Dendritic cell treated with granulocyte-macrophage colony-stimulating factor and Interleukin-4, amounts not matched to agents 40 ng/mL and 50 ng/mL, for 4 days (primary cell): ENCODE measurements around the gene TBCB.

Source experiments
- H3K27ac Mint-ChIP-seq: one replicate; pipeline ENCODE4 v1.8.0; 2022; ENCODE audit warnings: mild to moderate bottlenecking, mixed read lengths
- H3K27me3 Mint-ChIP-seq: one replicate; pipeline ENCODE4 v1.8.0; 2022; ENCODE audit warnings: mild to moderate bottlenecking, mixed read lengths
- H3K36me3 Mint-ChIP-seq: one replicate; pipeline ENCODE4 v1.8.0; 2022; ENCODE audit warnings: low read depth, mixed read lengths
- H3K4me1 Mint-ChIP-seq: one replicate; pipeline ENCODE4 v1.8.0; 2022; ENCODE audit warnings: low read depth, mixed read lengths
- H3K4me3 Mint-ChIP-seq: one replicate; pipeline ENCODE4 v1.8.0; 2022; ENCODE audit warnings: mild to moderate bottlenecking, moderate library complexity, mixed read lengths
- H3K9me3 Mint-ChIP-seq: one replicate; pipeline ENCODE4 v1.8.0; 2022; ENCODE audit warnings: mixed read lengths
- intact Hi-C: fragments of 100-400 bp; cut with micrococcal nuclease; formaldehyde crosslinking; loops from one replicate; pipeline ENCODE4 v1.15.0; 2022

The TBCB gene

DNA sequence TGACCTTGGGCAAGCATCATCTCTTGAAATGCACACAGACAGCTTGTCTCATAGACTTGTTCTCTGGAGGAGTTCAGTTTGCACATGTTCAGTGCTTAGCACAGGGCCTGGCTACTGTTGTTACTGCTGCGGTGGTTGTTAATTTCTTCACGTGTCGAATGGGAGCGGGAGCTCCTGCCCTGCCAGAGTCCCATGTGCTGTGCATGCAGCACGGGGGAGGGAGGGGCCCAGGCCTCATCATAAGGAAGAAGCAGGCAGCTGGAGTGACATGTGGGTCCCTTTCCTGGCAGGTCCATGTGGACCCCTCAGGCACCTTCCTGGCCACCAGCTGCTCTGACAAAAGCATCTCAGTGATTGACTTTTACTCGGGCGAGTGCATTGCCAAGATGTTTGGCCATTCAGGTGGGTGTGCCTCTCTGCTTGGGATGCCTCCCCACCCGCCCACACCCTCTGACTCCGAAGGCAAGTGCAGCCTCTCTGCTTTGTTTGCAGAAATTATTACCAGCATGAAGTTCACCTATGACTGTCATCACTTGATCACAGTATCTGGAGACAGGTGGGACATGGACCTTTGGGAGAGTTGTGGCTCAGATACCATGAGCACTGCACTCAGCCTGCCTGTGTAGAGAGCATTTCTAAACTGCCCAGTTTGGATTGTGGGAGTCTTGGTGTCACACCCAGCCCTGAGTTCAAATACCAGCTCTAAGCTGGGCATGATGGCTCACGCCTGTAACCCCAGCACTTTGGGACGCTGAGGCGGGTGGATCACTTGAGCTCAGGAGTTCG, 24.2 kb upstream of the TBCB start:
- Mint-ChIP-seq H3K4me3 (no peak overlapping the region), H3K9me3 (no peaks in the 10 kb centered on the region), H3K27me3 (no peaks in the 10 kb centered on the region), H3K27ac (no peak overlapping the region), H3K36me3 (peaks cover 31% of the 10 kb centered on the region), H3K4me1 (no peaks in the 10 kb centered on the region)
- intact Hi-C loops: no loop called here

DNA sequence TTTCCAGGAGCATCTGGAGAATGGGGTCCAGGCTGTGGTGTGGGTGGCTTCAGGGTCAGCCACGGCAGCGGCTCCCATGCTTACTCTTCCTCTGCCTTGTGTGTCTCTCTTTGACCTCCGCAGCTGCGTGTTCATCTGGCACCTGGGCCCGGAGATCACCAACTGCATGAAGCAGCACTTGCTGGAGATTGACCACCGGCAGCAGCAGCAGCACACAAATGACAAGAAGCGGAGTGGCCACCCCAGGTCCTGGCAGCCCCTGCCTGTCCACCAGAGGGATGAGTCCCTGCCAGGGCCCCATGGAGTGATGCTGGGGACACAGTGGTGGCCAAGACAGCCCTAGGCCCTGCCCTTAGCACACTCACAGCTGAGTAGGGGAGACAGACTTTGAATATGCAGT, 22.7 kb upstream of the TBCB start:
- Mint-ChIP-seq H3K9me3 (no peaks in the 10 kb centered on the region), H3K4me3 (no peak overlapping the region), H3K27ac (peak overlapping the region; percentile 8), H3K36me3 (peaks cover 41% of the 10 kb centered on the region), H3K27me3 (no peaks in the 10 kb centered on the region), H3K4me1 (no peaks in the 10 kb centered on the region)
- intact Hi-C loops: no loop called here

DNA sequence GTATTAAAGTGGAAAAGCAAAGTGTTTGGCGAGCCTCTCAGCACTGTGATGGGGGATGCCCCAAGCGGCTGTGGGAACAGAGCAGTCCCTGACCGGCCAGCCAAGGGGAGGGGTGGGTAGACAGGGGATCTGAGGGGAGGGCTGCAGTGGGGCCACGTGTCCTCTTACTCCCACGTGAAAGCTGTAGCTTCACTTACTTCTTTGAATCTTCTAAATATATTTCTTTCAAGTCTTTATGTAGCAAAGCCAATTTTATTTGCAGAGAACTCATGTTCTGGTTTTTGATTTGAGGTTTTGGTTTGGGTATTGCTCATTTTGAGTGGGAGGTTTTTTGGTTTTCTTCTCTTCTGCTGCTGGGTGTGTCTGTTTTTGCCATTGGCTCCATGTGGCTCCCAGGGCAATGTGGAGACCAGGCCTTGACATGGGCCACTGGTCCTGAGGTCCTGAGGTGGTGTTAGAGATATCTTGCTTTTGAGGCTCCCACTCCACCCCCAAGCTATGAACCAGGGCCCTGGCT, 22.1 kb upstream of the TBCB start:
- Mint-ChIP-seq H3K27me3 (no peaks in the 10 kb centered on the region), H3K4me3 (no peak overlapping the region), H3K9me3 (no peaks in the 10 kb centered on the region), H3K4me1 (no peaks in the 10 kb centered on the region), H3K36me3 (peaks cover 41% of the 10 kb centered on the region), H3K27ac (peak overlapping the region; percentile 8)
- intact Hi-C loops: no loop called here

DNA sequence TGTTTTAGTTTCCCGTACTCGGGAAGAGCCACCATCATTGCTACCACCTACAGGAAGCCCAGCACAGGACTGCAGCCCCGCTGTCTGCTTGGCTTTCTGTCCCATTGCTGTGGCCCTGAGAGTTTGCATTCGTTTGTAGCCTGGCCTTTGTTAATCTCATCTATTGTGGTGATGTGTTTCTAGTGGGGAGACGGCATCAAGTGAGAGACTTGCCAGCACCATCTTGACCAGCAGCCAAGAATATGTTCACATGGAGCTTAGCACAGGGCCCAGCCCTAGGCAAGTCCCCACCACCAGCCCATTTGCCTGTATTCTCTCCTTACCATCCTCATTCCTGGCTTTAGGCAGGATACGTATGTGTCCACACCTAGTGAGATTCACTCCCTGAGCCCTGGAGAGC, 21.6 kb upstream of the TBCB start:
- H3K9me3 Mint-ChIP-seq: no peaks in the 10 kb centered on the region
- H3K36me3 Mint-ChIP-seq: peaks cover 41% of the 10 kb centered on the region
- intact Hi-C loops: no loop called here
- no peak overlapping the region for H3K27ac Mint-ChIP-seq
- H3K27me3 Mint-ChIP-seq: no peaks in the 10 kb centered on the region
- H3K4me1 Mint-ChIP-seq: no peaks in the 10 kb centered on the region
- H3K4me3 Mint-ChIP-seq: no peak overlapping the region

DNA sequence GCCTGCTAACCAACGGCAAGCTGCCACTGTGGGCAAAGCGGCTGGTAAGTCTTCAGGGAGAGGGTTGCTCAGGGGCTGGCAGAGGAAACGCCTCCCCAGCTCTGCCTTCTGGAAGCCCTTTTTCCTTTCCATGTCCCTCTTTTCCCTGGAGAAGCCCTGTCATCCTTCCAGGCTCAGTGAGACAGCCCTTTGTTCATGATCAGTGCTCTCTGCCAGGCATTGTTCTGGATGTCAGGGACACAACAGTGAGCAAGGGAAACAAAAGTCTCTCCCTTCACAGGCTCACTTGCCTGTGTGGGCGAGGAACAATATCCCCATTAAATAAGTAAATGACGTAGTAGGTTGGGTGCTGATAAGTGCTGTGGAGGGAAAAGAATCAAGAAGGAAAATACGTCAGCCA, 18.2 kb upstream of the TBCB start:
- no peak overlapping the region for H3K27ac Mint-ChIP-seq
- no peaks in the 10 kb centered on the region for H3K27me3 Mint-ChIP-seq
- H3K36me3 Mint-ChIP-seq: peaks cover 37% of the 10 kb centered on the region
- H3K9me3 Mint-ChIP-seq: no peaks in the 10 kb centered on the region
- intact Hi-C loops: no loop called here
- H3K4me1 Mint-ChIP-seq: peaks cover 5% of the 10 kb centered on the region
- H3K4me3 Mint-ChIP-seq: no peak overlapping the region

DNA sequence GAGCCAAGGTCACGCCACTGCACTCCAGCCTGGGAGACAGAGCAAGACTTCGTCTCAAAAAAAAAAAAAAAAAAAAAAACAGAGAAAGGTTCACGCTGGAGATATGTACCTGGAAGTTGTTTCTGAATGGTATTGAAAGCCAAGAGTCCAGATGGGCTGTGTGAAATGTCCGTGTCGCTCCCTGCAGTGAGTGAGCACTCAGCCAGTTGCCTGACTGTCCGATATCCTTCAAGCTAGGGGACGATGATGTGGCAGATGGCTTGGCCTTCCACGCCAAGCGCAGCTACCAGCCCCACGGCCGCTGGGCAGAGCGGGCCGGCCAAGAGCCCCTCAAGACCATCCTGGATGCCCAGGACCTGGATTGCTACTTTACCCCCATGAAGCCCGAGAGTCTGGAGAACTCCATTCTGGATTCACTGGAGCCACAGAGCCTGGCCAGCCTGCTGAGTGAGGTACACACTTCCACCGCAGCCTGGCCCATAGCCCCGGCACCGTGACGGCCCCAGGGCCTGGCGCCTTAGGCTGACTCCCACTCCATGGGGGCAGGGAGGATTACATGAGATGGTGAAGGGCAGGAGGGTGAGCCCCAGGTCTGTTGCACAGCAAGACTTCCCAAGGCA, 16.0 kb upstream of the TBCB start:
- Mint-ChIP-seq H3K4me1 (peaks cover 5% of the 10 kb centered on the region), H3K9me3 (no peaks in the 10 kb centered on the region), H3K27me3 (no peaks in the 10 kb centered on the region), H3K36me3 (peaks cover 38% of the 10 kb centered on the region), H3K4me3 (no peak overlapping the region), H3K27ac (no peak overlapping the region)
- intact Hi-C loops: no loop called here

- Mint-ChIP-seq H3K36me3 (peaks cover 38% of the 10 kb centered on the region), H3K27ac (no peak overlapping the region), H3K27me3 (no peaks in the 10 kb centered on the region), H3K4me3 (no peak overlapping the region), H3K9me3 (no peaks in the 10 kb centered on the region), H3K4me1 (peaks cover 5% of the 10 kb centered on the region)
- intact Hi-C loops: no loop called here
Measured at GRCh38 chr19:36100476-36100875, 14.8 kb upstream of the TBCB start.

DNA sequence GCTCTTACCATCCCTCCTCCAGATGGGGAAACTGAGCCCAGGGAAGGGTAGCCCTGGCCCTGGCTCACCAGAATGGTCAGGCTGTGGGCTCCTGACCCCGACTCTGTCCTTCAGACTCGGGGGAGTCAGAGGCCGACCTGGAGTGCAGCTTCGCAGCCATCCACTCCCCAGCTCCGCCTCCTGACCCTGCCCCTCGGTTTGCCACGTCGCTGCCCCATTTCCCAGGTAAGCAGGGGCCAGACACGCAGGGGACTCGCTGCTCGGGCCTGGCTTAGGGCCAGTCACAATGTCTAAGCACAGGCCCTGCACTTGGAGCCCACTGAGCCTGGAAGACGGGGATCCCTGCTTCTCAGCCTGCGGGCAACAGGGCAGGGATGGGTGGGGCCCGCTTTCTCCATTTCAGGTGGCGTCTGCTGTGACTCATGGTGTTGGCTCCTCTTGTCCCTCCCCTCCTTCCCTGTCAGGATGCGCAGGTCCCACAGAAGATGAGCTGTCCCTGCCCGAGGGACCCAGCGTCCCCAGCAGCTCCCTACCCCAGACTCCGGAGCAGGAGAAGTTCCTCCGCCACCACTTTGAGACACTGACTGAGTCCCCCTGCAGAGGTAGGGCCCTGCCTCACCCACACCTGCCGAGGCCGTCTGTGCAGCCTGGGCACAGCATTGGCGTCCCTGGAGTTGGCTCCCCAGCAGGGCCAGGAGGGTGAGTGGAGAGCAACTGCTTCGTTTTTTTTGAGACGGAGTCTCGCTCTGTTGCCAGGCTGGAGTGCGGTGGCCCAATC, 13.5 kb upstream of the TBCB start:
- H3K9me3 Mint-ChIP-seq: no peaks in the 10 kb centered on the region
- no peak overlapping the region for H3K4me3 Mint-ChIP-seq
- no peak overlapping the region for H3K27ac Mint-ChIP-seq
- H3K27me3 Mint-ChIP-seq: no peaks in the 10 kb centered on the region
- peaks cover 36% of the 10 kb centered on the region for H3K36me3 Mint-ChIP-seq
- intact Hi-C loops: no loop called here
- peaks cover 5% of the 10 kb centered on the region for H3K4me1 Mint-ChIP-seq

GRCh38 chr19:36103040-36103626, 12.1 kb upstream of the TBCB start:
- Mint-ChIP-seq H3K4me3 (no peak overlapping the region), H3K4me1 (peaks cover 5% of the 10 kb centered on the region), H3K9me3 (no peaks in the 10 kb centered on the region), H3K36me3 (peaks cover 28% of the 10 kb centered on the region), H3K27me3 (no peaks in the 10 kb centered on the region), H3K27ac (peak overlapping the region; percentile 25)
- intact Hi-C loops: no loop called here

DNA sequence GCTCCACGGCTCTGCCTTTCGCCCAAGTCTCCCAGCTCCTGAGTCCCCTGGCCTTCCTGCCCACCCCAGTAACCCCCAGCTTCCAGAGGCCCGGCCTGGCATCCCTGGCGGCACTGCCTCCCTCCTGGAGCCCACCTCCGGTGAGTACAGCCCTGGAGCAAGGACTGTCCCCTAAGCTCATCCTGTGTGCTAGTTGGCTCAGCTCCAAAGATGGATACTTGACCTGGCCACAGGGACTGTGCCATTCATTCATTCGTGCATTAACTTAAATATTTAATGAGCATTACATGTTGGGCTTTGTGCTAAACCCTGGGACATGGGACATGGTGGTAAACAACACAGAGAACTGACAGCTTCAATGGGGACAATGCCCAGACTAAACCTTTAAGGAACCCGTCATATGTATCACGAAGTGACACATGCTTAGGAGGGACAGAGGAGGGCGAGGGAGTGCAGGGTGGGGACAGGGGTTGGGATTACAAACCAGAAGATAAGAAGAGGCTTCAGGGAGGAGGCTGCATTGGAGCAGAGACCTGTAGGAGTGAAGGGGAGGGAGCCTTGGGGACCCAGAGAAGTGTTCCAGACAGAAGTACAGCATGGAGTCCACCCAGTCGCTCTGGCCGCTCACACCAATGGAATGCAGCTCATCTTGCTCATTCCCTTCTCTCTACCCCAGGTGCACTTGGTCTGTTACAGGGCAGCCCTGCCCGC, 11.3 kb upstream of the TBCB start:
- peaks cover 28% of the 10 kb centered on the region for H3K36me3 Mint-ChIP-seq
- intact Hi-C loops: no loop called here
- no peaks in the 10 kb centered on the region for H3K9me3 Mint-ChIP-seq
- H3K27ac Mint-ChIP-seq: peak overlapping the region; percentile 25
- H3K27me3 Mint-ChIP-seq: no peaks in the 10 kb centered on the region
- H3K4me1 Mint-ChIP-seq: peaks cover 5% of the 10 kb centered on the region
- no peak overlapping the region for H3K4me3 Mint-ChIP-seq

DNA sequence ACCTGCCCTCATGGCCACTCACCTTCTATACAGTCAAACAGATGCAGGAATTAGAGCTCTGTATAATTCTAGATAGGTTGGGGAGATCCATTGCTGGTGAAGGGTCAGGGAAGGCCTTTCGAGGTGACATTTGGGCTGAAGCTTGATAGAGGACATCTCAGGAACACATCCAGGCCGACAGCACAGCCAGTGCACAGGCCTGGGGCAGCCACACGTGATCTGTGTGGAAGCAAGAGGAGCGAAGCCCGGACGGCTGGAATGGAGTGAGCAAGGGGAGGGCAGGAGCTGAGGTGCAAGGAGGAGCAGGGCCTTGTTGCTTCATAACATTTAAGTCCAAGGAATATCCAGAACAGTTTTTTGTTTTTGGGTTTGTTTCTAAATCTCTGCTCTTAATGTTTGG, 8.8 kb upstream of the TBCB start:
- Mint-ChIP-seq H3K4me3 (no peak overlapping the region), H3K4me1 (no peaks in the 10 kb centered on the region), H3K27ac (no peak overlapping the region), H3K27me3 (no peaks in the 10 kb centered on the region), H3K9me3 (no peaks in the 10 kb centered on the region), H3K36me3 (peaks cover 34% of the 10 kb centered on the region)
- intact Hi-C loops: no loop called here

GRCh38 chr19:36106991-36107390, 8.3 kb upstream of the TBCB start:
- intact Hi-C loops: no loop called here
- Mint-ChIP-seq H3K27ac (no peak overlapping the region), H3K36me3 (peaks cover 34% of the 10 kb centered on the region), H3K4me3 (no peak overlapping the region), H3K9me3 (no peaks in the 10 kb centered on the region), H3K27me3 (no peaks in the 10 kb centered on the region), H3K4me1 (no peaks in the 10 kb centered on the region)

DNA sequence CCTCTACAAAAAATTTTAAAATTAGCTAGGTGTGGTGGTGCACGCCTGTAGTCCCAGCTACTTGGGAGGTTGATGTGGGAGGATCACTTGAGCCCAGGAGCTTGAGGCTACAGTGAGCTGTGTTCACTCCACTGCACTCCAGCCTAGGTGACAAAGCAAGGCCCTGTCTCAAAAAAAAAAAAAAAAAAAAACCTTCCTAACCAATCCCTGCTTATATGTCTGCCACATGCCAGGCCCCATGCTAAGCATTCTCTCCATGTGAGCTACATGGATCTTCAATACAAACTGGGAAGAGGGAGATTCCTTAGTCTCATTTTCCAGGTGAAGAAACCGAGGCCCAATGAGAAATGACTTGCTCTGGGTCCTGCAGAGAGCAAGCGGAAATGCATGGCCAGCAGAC, 6.6 kb upstream of the TBCB start:
- Mint-ChIP-seq H3K4me1 (peaks cover 11% of the 10 kb centered on the region), H3K36me3 (peaks cover 34% of the 10 kb centered on the region), H3K4me3 (no peak overlapping the region), H3K27ac (no peak overlapping the region), H3K27me3 (no peaks in the 10 kb centered on the region), H3K9me3 (no peaks in the 10 kb centered on the region)
- intact Hi-C loops: no loop called here
